ENCODE results near the gene HNRNPF.
A peak's percentile ranks its signal among the peaks of the same experiment; 100 is the strongest.

The HNRNPF gene

GRCh38 chr10:43384252-43385221, 24.4 kb downstream of the HNRNPF start:
- ChIA-PET POLR2A (interaction anchor here (0.7 kb wide), 1 partner anchor 27 kb away, joined by 3 read pairs; no protein-coding TSS in a partner anchor), CTCF (interaction anchor here (1.6 kb wide), 1 partner anchor 92 kb away, joined by 3 read pairs; no protein-coding TSS in a partner anchor)
- H3K4me3 ChIP-seq (ENCODE audit: low read depth, low read length), result no peak overlapping the region
- no peak for DNase-seq (ENCODE audit: low read depth, low spot score)
- TF ChIP-seq CTCF (IDR thresholded peaks at IDR 0.05; ENCODE audit: insufficient read depth, low read length, missing control alignments), result no peak

GRCh38 chr10:43383204-43383971, 25.6 kb downstream of the HNRNPF start:
- CTCF ChIA-PET, result interaction anchor here (1.2 kb wide), 1 partner anchor 14 kb away, joined by 3 read pairs; no protein-coding TSS in a partner anchor
- TF ChIP-seq CTCF (IDR thresholded peaks at IDR 0.05; ENCODE audit: insufficient read depth, low read length, missing control alignments), result no peak
- POLR2A ChIA-PET, result interaction anchor here (0.6 to 0.7 kb wide), 3 partner anchors 26 to 71 kb away, joined by 3 read pairs; partner anchors contain the start of gene HNRNPF
- H3K4me3 ChIP-seq (ENCODE audit: low read depth, low read length), result no peak overlapping the region
- no peak for DNase-seq (ENCODE audit: low read depth, low spot score)

- H3K4me3 ChIP-seq (ENCODE audit: low read depth, low read length), result no peak overlapping the region
- DNase-seq (ENCODE audit: low read depth, low spot score), result no peak
- POLR2A ChIA-PET, result no interaction called here
- TF ChIP-seq CTCF (IDR thresholded peaks at IDR 0.05; ENCODE audit: insufficient read depth, low read length, missing control alignments), result peak; percentile 5
- CTCF ChIA-PET, result interaction anchor here (0.9 to 1.6 kb wide), 3 partner anchors 9 to 78 kb away, joined by 3 to 8 read pairs (median 4); no protein-coding TSS in a partner anchor
Measured at GRCh38 chr10:43380610-43381222, 28.3 kb downstream of the HNRNPF start.

GRCh38 chr10:43377424-43377883, 31.5 kb downstream of the HNRNPF start:
- CTCF ChIA-PET, result interaction anchor here (1.7 kb wide), 1 partner anchor 29 kb away, joined by 4 read pairs; no protein-coding TSS in a partner anchor
- POLR2A ChIA-PET, result no interaction called here
- TF ChIP-seq CTCF (IDR thresholded peaks at IDR 0.05; ENCODE audit: insufficient read depth, low read length, missing control alignments), result no peak
- DNase-seq (ENCODE audit: low read depth, low spot score), result no peak
- no peak overlapping the region for H3K4me3 ChIP-seq (ENCODE audit: low read depth, low read length)

- POLR2A ChIA-PET, result no interaction called here
- no peak for DNase-seq (ENCODE audit: low read depth, low spot score)
- TF ChIP-seq CTCF (IDR thresholded peaks at IDR 0.05; ENCODE audit: insufficient read depth, low read length, missing control alignments), result no peak
- CTCF ChIA-PET, result interaction anchor here (1.7 kb wide), 1 partner anchor 29 kb away, joined by 4 read pairs; no protein-coding TSS in a partner anchor
- no peak overlapping the region for H3K4me3 ChIP-seq (ENCODE audit: low read depth, low read length)
Measured at GRCh38 chr10:43376828-43377423, 32.1 kb downstream of the HNRNPF start.
